NB4 (cell line): ENCODE measurements around the gene C6orf141.
"Not testable (repeated sequence)": the region's sequence is repeated elsewhere in the genome, so short reads cannot be mapped to it uniquely, and the experiment has no call there.

Experiments
- DNase-seq: peaks from one replicate; pipeline ENCODE4 v3.0.0; 2010; ENCODE audit warnings: low read depth
- H3K4me3 ChIP-seq: one replicate; pipeline ENCODE4 v1.5.1; 2011; ENCODE audit warnings: mild to moderate bottlenecking, low read depth, low read length, moderate library complexity
- MYC ChIP-seq: IDR thresholded peaks from 2 replicates; pipeline ENCODE4 v1.6.1; 2011; ENCODE audit warnings: low read depth, low read length
- POLR2A ChIP-seq: IDR thresholded peaks from 2 replicates; pipeline ENCODE4 v1.6.1; 2011; ENCODE audit warnings: mild to moderate bottlenecking; ENCODE audit not compliant: insufficient read length; ENCODE audit errors: extremely low read depth
- TF ChIP-seq, protein P1 (sequence below): IDR thresholded peaks from one replicate; pipeline ENCODE4 v1.5.1; 2012; ENCODE audit warnings: low read depth, low read length
- TF ChIP-seq, protein P2 (sequence below): IDR thresholded peaks from 2 replicates; pipeline ENCODE4 v1.6.1; 2011; ENCODE audit warnings: low read depth, low read length

C6orf141 gene

DNA sequence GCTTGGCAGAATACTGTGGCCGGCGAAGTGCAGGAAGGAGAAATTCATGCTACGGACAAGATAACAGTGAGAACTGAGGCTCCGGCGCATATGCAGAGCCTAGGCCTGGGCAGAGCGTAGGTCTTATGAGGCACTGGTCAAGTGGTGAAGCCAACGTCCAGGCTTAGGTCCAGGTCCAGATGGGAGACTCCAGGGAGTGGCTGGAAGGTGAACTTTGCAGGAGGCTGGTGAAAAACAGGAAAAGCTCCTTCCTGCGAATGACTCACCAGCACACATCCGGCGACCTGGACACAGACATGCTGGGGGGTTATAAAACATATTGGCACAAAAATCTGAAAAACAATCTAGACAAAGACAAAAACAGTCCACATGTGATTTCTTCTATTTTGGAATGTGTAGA lies 15.4 kb downstream of the C6orf141 start:
- H3K4me3 ChIP-seq: no peak overlapping the region
- TF ChIP-seq, protein P1, sequence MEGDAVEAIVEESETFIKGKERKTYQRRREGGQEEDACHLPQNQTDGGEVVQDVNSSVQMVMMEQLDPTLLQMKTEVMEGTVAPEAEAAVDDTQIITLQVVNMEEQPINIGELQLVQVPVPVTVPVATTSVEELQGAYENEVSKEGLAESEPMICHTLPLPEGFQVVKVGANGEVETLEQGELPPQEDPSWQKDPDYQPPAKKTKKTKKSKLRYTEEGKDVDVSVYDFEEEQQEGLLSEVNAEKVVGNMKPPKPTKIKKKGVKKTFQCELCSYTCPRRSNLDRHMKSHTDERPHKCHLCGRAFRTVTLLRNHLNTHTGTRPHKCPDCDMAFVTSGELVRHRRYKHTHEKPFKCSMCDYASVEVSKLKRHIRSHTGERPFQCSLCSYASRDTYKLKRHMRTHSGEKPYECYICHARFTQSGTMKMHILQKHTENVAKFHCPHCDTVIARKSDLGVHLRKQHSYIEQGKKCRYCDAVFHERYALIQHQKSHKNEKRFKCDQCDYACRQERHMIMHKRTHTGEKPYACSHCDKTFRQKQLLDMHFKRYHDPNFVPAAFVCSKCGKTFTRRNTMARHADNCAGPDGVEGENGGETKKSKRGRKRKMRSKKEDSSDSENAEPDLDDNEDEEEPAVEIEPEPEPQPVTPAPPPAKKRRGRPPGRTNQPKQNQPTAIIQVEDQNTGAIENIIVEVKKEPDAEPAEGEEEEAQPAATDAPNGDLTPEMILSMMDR: no peak
- no peak for TF ChIP-seq MYC
- TF ChIP-seq POLR2A: no peak
- TF ChIP-seq, protein P2, sequence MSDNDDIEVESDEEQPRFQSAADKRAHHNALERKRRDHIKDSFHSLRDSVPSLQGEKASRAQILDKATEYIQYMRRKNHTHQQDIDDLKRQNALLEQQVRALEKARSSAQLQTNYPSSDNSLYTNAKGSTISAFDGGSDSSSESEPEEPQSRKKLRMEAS: no peak
- no peak for DNase-seq

DNA sequence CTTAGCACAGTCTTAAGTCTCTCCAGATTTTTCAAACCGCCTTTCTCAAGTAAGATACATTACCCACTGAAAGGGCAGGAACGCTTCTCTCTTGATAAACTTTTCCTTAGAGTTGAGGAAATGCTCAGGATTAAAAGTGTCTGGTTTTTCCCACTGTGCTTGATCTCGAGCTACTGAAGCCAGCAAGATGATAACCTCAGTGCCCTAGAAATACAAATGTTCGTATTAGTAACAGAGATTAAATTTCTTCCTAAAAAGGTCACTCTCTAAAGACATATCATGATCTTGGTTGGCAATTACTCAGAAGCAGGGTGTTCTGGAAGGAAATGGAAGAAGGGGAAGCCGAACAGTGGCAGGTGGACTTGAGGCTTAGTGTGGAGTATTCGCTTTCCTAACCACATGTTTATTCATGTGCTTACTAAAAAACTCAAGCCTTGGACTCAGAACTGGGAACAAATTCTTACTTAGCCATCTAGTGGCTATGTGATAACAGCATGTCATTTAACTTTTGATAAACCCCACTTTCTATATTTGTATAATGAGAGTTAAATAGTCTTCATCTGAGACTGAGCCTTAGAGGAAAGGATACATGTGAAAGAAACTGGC lies 20.1 kb downstream of the C6orf141 start:
- TF ChIP-seq, protein P2: no peak
- no peak for TF ChIP-seq POLR2A
- TF ChIP-seq, protein P1: no peak
- TF ChIP-seq MYC: no peak
- H3K4me3 ChIP-seq: no peak overlapping the region
- no peak for DNase-seq

DNA sequence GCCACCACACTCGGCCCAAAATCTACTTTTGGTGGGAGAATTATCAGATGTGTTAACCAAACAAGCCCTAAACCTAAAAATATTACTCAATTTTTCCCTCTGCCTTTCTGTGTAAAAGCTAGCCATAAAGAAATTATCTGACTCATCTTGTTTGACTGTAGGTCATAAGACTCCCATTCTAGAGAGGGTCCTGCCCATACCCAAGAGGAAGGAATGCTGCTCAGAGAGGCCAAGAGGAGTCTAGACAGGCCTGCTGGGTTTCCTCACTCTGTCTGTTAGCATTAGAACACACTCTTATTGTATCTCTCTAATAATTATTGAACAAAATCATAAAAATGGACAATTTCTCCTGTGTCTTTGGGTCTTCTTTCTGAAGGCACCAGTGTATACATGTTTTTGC lies 26.1 kb downstream of the C6orf141 start:
- H3K4me3 ChIP-seq: no peak overlapping the region
- TF ChIP-seq, protein P1: no peak
- no peak for DNase-seq

DNA sequence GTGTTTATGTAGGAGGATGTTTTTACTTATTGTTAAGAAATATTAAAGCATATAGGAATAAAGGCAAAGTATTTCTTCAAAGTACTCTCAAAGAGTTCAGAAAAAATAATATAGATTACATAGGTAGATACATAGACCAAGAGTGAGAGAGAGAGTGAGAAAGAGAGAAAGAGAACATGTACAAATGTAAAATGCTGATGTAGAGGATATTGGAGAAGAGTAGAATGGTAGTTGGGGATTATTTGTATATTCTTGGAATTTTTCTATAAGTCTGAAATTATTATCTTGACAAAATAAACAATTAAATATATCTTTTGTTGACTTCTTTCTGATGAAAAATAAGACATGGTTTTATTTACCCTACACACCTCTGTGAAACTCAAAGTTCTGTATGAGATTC lies 29.2 kb downstream of the C6orf141 start:
- no peak overlapping the region for H3K4me3 ChIP-seq
- TF ChIP-seq MYC (no peak), POLR2A (no peak)
- TF ChIP-seq, protein P2: no peak
- DNase-seq: no peak

DNA sequence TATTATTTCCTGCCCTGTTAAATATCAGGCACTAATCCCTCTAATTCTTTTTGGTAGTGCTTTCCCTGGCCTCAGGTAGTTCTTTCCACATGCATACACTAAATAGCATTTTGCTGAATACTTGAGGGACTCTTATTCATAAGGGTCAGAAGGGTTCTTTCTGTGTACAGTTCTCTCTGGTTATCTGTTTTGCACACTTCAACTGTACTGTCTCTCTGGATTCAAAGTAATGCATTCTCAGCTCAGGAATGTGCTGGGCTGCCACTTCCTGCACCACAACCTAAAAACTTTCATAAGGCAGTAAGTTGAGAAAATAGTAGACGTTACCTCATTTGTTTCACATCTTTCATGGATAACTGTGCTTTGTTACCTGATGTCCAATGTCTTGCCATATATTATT lies 32.1 kb downstream of the C6orf141 start:
- TF ChIP-seq, protein P2: no peak
- no peak for TF ChIP-seq POLR2A
- TF ChIP-seq, protein P1: no peak
- no peak for TF ChIP-seq MYC
- DNase-seq: no peak
- H3K4me3 ChIP-seq: no peak overlapping the region

DNA sequence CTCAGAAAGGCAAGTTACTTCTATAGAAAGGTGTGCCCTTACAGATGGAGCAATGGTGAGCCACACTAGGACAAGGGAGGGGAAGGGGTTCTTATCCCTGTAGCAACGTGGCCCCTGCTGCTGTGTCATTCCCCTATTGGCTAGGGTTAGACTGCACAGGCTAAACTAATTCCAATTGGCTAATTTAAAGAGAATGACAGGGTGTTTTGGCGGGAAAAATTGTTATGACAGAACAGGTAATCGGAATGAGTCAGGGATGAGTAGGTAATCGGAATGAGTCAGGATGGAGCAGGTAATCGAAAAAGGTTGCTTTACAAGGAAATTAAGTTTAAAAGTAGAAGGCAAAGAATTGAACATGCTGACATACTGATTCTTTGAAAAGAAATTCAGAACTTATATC lies 36.8 kb downstream of the C6orf141 start:
- not testable (repeated sequence) for H3K4me3 ChIP-seq, DNase-seq
